ENCODE results near the gene DIP2C.
"Not testable (repeated sequence)": the region's sequence is repeated elsewhere in the genome, so short reads cannot be mapped to it uniquely, and the experiment has no call there.

The DIP2C gene

DNA sequence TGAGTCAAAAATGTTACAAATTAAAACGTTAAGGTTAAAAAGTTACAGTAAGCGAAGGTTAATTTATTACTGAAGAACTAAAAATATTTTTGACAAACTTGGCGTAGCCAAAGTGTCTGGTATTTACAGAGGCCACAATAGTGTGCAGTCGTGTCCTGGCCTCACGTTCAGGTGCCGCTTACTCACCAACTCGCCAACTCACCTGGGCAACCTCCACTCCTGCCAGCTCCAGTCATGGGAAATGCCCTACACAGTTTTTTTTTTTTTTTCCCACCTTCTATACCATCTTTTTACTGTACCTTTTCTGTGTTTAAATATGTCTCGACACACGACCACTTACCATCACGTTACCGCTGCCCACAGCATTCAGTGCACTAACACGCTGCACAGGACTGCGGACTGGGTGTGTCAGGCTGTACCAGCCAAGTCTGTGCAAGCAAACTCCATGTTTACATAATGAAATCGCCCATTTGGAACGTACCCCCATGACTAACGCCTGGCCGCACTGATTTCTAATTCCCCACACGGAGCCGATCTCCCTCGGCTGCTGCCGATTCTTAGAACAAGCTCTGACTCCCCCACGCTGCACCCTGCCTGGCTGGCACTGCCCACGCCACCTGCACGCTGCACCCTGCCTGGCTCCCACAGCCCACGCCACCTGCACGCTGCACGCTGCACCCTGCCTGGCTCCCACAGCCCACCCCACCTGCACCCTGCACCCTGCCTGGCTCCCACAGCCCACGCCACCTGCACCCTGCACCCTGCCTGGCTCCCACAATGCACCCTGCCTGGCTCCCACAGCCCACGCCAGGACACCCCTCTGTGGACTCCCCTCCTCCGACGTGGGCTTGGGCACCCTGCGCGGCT, 351.1 kb downstream of the DIP2C start:
- no peak for DNase-seq

DNA sequence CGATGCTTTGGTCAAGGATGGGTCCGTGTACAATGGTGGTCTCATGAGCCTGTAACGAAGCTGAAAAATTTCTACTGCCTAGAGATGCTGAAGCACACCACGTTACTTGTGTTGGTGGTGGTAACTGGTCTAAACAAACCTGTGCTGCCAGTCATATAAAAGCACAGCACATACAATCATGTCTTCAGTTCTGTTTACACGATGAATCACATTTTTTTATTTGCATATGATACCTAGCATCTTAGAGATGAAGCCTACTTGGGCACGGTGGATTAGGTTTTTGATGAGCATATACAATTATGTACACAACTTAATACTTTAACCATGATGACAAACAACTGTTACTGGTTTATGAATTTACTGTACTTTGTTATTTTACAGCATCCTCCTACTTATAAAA, 353.2 kb downstream of the DIP2C start:
- DNase-seq = no peak

DNA sequence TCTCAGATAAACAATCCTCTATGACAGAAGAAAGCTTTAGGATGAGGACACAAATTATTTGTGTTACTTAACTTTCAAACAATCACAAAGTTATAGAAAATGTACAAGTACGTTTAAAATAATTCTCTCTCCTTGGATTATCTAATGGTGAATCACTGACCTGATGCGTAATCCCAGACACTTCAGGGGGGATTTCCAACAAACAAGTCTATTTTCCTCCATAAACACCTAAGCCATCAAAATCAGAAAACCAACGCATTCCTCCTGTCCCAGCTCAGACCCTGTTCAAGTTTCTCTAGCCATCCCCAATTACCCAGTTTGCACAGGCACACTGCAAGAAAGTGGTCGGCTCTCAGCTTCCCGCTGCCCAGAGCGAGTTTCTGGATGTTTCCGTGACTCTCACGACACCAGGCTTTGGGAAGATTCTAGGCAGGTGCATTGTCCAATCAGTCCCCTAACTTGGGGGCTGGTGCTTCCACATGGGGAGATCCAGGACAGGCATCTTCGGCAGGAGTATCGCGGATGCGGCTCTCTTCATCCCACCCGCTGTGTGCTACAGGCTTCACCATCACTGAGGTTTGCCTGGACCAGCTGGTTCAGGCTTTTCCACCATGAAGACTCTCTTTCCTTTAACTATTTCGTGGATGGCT, 354.2 kb downstream of the DIP2C start:
- no peak for DNase-seq

DNA sequence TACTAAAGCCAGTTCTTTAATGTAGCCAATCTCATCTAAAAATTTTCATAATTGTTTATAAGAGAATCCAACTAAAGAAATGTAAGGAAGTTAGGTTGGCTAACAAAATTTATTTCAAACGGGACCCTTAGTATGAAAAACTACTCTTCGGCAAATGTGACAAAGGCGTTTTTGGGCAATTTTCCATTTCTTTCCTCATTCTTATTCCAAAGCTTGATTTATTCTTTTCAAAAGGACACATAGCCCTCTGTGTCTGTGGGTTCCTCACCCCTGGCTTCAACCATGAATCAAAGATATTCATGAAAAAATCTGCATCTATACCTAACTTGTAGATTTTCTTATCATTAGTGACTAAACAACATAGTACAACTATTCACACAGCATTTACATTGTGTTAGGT, 358.3 kb downstream of the DIP2C start:
- no peak for DNase-seq

GRCh38 chr10:329361-330099, 359.9 kb downstream of the DIP2C start:
- DNase-seq = no peak

GRCh38 chr10:327889-328852, 361.3 kb downstream of the DIP2C start:
- no peak for DNase-seq

GRCh38 chr10:326894-327635, 362.4 kb downstream of the DIP2C start:
- no peak for DNase-seq

DNA sequence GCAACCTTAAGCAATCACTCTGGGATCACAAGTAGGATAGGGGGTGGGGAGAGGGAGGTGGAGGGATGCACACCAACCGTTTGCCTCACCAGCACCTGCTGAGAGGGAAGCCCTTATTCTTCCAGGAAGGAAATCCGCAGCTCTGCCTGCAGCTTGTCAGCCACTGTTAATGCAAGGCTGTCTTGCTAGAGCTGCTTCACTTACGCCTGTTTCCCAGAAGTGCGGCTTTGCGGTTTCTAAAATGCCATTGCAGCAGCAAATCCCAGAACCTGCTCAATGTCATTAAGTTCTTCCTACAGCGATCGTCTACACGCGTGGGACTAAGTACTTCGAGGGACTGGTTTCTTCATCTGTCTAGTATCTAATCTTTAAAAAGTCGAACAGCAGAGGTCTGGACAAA, 363.1 kb downstream of the DIP2C start:
- DNase-seq = no peak

DNA sequence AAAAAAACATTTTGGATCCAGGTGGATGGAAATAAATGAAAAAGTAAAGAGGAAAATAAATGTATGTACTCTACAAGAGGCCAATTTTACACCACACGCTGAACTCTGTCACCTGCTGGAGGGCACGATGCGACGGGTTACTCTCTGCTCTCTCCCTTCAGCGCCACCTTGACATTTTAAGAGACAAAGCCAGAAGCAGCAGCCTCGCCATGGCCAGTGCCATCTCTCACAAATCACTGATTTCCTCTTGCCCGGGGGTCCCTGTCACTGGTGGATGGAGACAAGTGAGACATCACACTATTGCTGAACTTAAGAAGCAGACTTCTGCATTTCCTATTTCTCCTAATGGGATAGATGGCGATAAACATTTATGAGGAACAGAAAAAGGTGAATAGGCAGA, 364.2 kb downstream of the DIP2C start:
- DNase-seq = no peak

GRCh38 chr10:324593-324992, 364.9 kb downstream of the DIP2C start:
- DNase-seq = no peak

DNA sequence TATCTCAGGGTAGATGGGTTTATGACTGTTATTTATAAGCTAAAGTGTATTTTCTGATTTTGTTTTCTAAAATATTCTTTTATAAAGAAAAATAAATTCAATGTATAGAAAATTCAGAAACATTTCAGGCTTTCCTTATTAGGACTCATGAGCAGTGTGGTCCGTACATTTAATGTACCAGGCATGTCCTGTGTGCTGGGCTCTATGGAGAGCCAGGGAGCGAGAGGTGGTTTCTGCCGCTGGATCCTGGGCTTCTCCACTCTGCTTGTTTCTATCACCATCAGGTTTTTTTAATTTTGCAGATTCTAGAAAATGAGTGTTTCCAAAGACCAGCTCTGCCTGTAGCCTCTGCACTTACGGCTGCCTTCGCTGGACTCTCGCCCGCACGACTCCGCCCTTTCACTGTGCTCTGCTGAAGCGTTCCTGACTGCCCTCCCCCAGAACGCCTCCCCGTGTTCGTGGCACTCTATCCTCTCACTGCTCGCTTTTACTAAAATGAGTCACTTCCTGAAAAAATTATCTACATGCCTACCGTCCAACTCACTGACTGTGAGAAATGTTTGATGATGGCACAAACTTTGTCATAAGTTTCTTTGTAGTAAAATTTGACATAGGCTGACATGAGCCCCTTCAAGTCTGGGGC, 365.7 kb downstream of the DIP2C start:
- DNase-seq = peak; percentile 10

DNA sequence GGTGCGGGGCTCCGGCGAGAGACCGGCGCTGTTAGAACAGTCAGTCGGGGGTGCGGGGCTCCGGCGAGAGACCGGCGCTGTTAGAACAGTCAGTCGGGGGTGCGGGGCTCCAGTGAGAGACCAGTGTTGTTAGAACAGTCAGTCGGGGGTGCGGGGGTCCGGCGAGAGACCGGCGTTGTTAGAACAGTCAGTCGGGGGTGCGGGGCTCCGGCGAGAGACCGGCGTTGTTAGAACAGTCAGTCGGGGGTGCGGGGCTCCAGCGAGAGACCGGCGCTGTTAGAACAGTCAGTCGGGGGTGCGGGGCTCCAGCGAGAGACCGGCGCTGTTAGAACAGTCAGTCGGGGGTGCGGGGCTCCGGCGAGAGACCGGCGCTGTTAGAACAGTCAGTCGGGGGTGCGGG, 366.4 kb downstream of the DIP2C start:
- not testable (repeated sequence) for DNase-seq

- DNase-seq = no peak
Observed at GRCh38 chr10:320771-321170, 368.7 kb downstream of the DIP2C start.

- no peak for DNase-seq
Observed at GRCh38 chr10:317926-318325, 371.5 kb downstream of the DIP2C start.

DNA sequence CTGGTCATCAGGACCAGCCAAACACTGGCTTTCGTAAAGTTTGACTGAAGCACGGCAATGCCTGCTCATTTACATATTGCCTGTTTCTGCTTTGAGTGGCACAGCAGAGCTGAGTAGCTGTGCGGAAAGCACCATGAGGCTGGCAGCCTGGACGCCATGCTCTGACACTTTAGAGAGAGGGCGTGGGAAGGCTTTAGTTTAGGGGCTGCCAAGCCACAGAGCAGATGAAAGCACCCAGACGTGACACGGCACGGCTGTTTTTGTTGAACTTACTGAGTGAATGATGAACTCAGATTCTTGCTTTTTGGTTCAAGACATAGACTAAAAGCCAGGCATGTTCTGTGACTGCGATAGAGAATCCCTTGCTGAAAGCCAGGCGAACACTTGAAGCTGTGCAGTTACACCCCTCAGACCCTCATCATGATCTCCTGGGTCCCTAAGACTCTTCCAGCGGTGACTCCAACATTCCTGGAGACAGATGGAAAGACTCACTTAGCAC, 372.1 kb downstream of the DIP2C start:
- DNase-seq = no peak

DNA sequence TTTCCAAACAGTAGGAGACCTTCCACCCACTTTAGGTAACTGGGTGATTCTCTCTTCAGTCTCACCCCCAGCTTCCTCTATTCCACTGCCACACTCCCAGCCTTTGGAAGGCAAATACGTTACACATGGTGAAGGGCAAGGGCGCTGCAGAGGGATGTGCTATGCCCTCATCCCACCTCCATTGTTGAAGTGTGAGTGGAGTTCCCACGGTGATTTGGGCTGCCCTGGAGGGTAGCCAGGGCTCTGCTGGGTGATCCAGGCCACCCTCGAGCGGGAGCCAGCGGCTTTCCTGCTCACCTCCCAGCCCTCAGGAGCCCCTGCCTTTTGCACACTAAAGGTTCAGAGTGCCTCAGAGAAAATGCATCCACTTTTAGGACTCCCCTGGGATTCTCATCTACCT, 373.1 kb downstream of the DIP2C start:
- DNase-seq = no peak

GRCh38 chr10:314871-315270, 374.6 kb downstream of the DIP2C start:
- no peak for DNase-seq

GRCh38 chr10:314381-314780, 375.1 kb downstream of the DIP2C start:
- DNase-seq = no peak

- DNase-seq = no peak
Observed at GRCh38 chr10:311901-312665, 377.4 kb downstream of the DIP2C start.

DNA sequence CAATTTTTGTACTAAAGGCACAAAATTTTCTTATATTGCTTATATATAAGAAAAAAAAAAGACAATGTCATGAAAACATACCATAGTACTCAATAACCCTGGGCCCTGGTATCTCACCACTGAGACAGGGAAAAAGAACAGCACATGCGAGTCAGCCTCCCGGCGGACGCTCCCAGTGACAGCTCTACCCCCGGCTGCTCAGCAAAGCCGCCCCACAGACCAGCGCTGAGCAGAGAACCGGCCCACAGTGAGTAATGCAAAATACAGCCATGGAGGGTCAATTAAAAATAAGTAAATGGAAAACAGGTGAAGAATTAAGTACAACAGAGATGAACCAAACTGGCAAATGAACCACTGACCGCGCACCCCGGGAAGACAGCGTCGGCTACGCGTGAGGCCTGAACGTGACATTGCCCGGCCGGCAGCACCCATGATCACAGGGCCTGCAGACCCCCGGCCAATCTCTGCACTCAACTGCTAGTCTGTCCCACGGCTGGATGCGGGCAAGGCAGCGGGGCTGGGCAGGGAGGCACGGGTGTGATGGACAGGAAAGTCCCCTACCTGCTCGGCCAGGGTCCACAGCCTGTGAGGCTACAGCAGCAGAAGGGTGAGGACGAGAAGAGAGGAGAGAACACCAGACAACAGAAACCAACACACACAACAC, 378.4 kb downstream of the DIP2C start:
- no peak for DNase-seq

All from effector CD4-positive, alpha-beta T cell (primary cell).